HG02798 (cell line): ENCODE measurements around the gene CPSF4.
"Not testable (repeated sequence)": the region's sequence is repeated elsewhere in the genome, so short reads cannot be mapped to it uniquely, and the experiment has no call there.

Experiments used
- ATAC-seq: cut with Tn5 transposase; IDR thresholded peaks from one replicate; pipeline ENCODE4 v1.9.1; 2021; ENCODE audit warnings: mild to moderate bottlenecking; ENCODE audit not compliant: unreplicated experiment, poor library complexity

The CPSF4 gene

DNA sequence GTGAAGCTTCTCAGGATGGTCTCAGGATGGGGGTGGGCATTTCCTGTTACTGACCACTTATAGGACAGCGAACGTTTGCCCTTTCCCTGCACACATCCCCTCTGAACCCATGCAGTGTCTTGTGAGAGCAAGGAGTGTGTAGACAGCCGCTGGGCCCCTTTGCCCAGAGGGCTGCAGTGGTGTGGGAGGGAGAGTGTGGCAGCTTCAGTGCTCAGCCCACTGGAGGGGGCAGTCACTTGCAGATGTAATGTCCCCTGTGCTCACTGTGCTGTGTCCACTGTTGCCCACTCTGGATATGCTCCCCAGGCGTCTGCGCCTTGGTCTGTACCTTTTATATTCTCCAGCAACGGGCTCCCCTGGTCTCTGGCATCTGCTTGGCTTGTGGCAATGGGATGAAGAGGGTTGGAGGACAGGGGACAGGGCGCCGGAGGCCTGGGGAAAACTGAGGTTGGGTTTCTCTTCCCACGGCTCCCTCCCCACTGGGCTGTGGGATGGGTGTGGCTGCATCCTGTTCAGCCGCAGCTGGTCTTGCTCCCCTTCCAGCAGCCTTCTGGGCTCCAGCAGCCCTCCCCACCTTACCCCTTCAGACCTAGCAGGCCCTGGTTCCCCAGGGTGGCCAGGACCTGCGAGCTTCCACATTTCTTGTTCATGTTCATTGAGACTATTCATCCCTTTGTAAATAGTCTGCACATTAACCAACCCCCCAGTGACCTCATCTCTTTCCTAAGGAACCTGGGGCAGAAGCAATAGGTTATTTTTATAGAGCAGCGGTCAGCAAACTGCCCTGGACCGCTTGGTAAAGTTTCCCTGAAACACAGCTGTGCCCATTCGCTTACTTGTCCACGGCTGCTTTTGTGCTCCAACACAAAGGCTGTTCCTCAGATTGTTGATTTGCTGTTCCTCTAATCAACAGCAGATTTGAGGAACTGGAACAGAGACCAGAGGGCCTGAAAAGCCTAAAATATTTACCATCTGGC lies 40.0 kb downstream of the CPSF4 start:
- no peak for ATAC-seq

DNA sequence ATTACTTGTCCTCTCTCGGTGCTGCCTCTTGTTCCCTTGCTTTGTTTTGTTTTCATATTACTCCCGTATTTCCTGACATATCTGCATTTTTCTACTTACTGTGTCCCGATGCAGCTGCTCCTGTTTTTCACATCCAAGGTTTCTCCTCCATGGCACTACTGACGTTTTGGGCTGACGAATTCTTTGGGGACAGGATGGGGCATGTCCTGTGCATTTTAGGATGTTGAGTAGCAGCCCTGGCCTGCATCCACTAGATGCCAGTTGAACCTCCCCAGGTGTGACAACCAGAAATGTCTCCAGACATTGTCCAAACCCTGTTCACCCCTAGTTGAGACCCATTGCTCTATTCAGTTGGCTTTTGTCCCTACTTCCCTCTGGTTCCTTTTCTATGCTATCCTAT lies 46.4 kb downstream of the CPSF4 start:
- ATAC-seq = no peak

DNA sequence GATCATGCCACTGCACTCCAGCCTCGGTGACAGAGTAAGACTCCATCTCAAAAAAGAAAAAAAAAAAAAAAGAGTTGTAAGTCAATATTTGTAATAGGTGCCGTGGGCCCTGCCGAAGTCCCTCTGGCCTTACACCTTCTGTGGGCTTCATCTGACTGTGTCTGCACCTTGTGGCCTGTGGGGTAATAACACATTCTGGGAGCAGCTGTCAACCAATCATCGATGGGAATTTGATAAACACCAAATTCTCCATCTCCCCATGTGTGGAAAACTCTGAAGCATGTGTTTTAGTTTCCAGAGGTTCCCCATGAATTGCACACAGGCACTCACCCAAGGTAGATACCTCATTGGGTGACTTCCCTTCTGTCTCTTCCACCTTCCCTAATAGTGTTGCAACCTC lies 50.5 kb downstream of the CPSF4 start:
- no peak for ATAC-seq

DNA sequence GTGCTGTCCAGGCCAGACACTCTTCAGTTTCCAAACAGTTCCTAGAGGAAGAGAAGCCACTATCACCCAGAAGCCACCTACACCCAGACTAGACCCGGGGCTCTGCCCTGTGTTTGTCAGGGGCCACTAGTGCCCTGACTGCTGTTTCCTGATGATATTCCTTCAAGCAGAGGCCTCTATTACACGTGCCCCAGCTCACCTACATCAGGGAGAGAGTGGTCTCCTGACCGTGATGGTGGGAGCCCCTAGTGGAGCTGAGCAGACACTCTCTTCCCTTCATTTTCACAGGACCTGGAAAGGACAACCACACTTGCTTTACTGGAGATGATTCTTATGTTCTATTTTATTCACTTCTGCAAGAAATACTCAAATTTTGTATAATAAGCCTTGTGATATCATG lies 52.1 kb downstream of the CPSF4 start:
- ATAC-seq = no peak

DNA sequence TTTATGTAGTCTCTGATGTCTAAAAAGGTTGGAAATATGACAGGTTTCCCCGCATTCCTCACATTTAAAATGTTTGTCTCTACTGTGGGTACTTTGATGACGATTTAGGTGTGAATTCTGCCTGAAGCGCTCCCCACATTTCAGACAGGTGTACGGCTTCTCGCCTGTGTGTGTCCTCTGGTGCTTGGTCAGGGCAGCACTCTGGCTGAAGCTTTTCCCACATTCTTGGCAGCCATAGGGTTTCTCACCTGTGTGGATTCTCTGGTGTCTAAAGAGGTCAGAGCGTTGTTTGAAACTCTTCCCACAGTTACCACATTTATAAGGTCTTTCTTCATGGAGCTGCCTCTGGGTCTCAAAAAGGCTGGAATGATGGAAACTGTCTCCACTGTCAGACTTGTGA lies 55.1 kb downstream of the CPSF4 start:
- ATAC-seq = no peak

GRCh38 chr7:99497766-99498545 lies 59.2 kb downstream of the CPSF4 start:
- no peak for ATAC-seq

- no peak for ATAC-seq
Measured at GRCh38 chr7:99498546-99498944, 59.8 kb downstream of the CPSF4 start.

- ATAC-seq = no peak
Measured at GRCh38 chr7:99499371-99499720, 60.6 kb downstream of the CPSF4 start.

DNA sequence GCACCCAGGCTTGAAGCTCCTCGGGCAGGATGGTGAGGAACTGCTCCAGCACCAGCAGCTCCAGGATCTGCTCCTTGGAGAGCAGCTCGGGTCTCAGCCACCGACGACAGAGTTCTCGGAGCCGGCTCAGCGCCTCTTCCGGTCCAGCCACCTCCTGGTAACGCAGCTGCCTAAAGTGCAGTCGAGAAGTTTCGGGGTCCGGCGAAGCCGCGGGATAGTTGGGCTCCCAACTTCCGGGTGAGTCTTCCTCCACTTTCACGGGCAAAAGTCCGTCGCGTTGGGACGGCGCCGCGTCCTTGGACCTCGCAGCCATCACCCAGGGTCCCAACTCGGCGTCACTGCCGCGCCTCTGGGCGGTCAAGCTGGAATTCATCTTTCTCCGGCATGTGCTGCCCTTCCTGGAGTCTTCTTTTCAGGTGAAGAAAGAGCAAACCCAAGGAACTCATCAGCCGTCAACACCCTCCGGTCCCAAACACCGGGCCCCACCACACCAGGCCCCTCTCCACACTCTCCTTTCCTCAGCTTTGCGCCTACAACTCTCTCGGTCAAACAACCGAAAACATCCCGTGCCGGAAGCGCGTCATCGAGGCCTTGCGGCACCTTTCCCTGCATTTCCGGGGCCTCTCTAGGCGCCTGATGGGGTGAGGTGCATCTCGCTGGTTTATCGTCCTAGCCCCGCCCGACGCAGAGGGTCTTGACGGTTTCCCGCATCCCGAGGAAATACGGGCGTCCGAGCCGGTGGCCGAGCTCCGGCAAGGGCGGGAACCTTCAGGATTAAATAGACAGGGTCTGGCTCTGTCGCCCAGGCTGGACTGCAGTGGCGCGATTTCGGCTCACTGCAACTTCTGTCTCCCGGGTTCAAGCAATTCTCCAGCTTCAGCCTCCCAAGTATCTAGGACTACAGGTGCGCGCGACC lies 61.2 kb downstream of the CPSF4 start, which contains the start of gene ZNF394:
Gene ZNF394, minus strand, starts transcription at position 561 of the 916 bp plus-strand sequence. Its CDS starts 188 bp downstream, at position 373.
- ATAC-seq = peak; percentile 52

DNA sequence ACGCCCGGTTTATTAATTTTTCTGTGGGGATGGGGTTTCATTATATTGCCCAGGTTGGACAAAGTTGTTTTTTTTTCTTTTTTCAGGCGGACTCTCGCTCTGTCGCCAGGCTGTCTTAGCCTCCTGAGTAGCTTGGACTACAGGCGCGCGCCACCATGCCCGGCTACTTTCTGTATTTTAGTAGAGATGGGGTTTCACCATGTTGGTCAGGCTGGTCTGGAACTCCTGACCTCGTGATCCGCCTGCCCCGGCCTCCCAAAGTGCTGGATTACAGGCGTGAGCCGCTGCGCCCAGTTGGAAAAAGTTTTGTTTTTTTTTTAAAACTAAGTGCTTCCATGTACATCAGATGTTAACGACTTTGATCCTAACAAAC lies 61.9 kb downstream of the CPSF4 start:
- no peak for ATAC-seq

- not testable (repeated sequence) for ATAC-seq
Measured at GRCh38 chr7:99501236-99501635, 62.5 kb downstream of the CPSF4 start.

GRCh38 chr7:99504281-99504602 lies 65.5 kb downstream of the CPSF4 start:
- no peak for ATAC-seq

DNA sequence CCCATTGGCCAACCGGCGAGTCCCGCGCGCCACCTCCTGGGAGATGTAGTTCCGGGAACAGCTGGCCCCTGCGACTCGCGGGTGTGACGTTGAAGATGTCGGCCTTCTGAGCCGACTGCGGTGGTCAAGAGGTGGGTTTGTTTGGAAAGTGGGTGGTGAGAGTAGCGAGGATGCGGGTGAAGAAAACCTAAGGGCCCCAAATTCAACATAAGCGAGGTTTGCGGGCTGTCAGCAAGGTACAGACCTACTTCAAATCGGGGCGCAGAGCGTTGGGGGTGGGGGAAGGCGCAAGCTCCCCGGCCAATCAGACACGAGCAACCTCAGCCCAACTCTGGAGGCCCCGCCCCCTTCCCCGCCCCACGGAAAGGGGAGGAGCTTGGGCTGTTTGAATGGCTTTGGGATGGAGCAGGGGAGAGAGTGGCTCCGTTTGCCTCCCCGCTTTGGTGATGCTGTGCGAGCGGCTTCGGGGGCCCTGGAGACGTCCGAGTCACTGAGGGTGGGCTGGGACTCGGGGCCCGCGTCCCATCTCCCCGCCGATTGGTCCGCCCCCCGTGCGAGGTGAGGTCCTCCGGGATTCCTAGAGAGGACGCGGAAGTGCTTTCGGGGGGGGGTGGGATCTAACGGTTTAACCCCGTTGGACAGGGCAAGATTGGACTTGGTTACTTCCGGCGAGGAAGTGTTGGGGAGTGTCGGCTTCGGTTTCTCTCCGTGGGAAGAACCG lies 66.0 kb downstream of the CPSF4 start, which contains the start of gene ZKSCAN5:
Gene ZKSCAN5, plus strand, starts transcription at position 60 of the 721 bp plus-strand sequence. CDS start 1,383 bp downstream, outside the sequence.
- peak; percentile 81 for ATAC-seq

GRCh38 chr7:99505324-99505662 lies 66.5 kb downstream of the CPSF4 start:
- no peak for ATAC-seq
